HAP-1 (cell line): ENCODE data around the gene PDE1A.
A peak's percentile ranks its signal among the peaks of the same experiment; 100 is the strongest.

Source experiments
- DNase-seq, 2 experiments: peaks; one replicate each; pipeline ENCODE4 v3.0.0-alpha.2; 2016 to 2020; ENCODE audit warnings: low spot score in 2 of 2
- H3K27me3 ChIP-seq: fragments of 250-450 bp; sonication (Bioruptor Pico); 2 replicates; pipeline ENCODE4 v1.5.1; 2020; ENCODE audit warnings: low read depth, mild to moderate bottlenecking, moderate library complexity
- H3K36me3 ChIP-seq: fragments of 250-450 bp; sonication (Bioruptor Pico); replicated peaks from 2 replicates; pipeline ENCODE4 v1.5.1; 2020; ENCODE audit warnings: mild to moderate bottlenecking
- H3K4me1 ChIP-seq: fragments of 250-450 bp; sonication (Bioruptor Pico); 2 replicates; pipeline ENCODE4 v1.5.1; 2020; ENCODE audit warnings: mild to moderate bottlenecking
- H3K4me3 ChIP-seq: fragments of 250-450 bp; sonication (Bioruptor Pico); 2 replicates; pipeline ENCODE4 v1.5.1; 2020; ENCODE audit warnings: mild to moderate bottlenecking, moderate library complexity
- H3K9me3 ChIP-seq: fragments of 250-450 bp; sonication (Bioruptor Pico); 2 replicates; pipeline ENCODE4 v1.5.1; 2020; ENCODE audit warnings: mild to moderate bottlenecking, moderate library complexity
- in situ Hi-C: fragments of 300-500 bp; cut with MboI; formaldehyde crosslinking; loops from 3 replicates; pipeline ENCODE4 v1.14.3; 2020; ENCODE audit warnings: low sequenced_read_pairs, inconsistent platforms, mixed read lengths

The PDE1A gene

DNA sequence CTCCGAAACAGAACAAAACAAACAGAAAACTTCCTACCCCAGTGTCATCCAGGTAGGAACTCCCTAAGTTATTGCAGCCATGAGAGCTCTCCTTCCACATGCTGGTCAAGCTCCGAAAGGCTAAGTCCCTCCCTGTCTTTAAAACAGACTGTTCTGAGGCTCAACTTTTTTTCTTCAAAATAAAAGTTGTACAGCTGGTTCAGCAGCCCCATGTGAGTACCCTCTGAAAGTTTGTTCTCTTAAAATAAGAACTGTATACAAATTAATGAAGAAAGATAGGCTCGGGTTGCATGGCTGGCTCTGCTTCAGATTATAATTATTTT, at the start of gene PDE1A:
Gene PDE1A (minus strand): TSS at position 119 of the 323 bp plus-strand sequence.
- peaks cover 15% of the 10 kb centered on the region for H3K27me3 ChIP-seq
- no peak for DNase-seq
- H3K4me1 ChIP-seq: no peaks in the 10 kb centered on the region
- H3K4me3 ChIP-seq: no peak within 1 kb of the TSS
- no peaks in the 10 kb centered on the region for H3K36me3 ChIP-seq
- in situ Hi-C loops: no loop called here
- no peaks in the 10 kb centered on the region for H3K9me3 ChIP-seq

DNA sequence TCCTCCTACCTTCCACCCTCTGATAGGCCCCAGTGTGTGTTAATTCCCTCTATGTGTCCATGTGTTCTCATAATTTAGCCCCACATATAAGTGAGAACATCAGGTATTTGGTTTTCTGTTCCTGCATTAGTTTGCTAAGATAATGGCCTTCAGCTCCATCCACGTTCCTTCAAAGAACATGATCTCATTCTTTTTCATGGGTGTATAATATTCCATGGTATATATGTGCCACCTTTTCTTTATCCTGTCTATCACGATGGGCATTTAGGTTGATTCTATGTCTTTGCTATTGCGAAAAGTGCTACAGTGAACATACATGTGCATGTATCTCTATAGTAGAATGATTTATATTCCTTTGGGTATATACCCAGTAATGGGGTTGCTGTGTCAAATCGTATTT, 46.8 kb upstream of the PDE1A start:
- in situ Hi-C loops: no loop called here
- DNase-seq: no peak
- H3K4me3 ChIP-seq: no peak overlapping the region

GRCh38 chr2:182463760-182464159, 36.9 kb upstream of the PDE1A start:
- in situ Hi-C loops: no loop called here
- DNase-seq: no peak
- no peak overlapping the region for H3K4me3 ChIP-seq
- peaks cover 14% of the 10 kb centered on the region for H3K27me3 ChIP-seq
- H3K36me3 ChIP-seq: no peaks in the 10 kb centered on the region
- H3K9me3 ChIP-seq: no peaks in the 10 kb centered on the region
- no peaks in the 10 kb centered on the region for H3K4me1 ChIP-seq

More for the DNA sequence above, 46.8 kb upstream of the PDE1A start:
- H3K9me3 ChIP-seq: no peaks in the 10 kb centered on the region
- no peaks in the 10 kb centered on the region for H3K36me3 ChIP-seq
- H3K27me3 ChIP-seq: no peaks in the 10 kb centered on the region
- no peaks in the 10 kb centered on the region for H3K4me1 ChIP-seq

DNA sequence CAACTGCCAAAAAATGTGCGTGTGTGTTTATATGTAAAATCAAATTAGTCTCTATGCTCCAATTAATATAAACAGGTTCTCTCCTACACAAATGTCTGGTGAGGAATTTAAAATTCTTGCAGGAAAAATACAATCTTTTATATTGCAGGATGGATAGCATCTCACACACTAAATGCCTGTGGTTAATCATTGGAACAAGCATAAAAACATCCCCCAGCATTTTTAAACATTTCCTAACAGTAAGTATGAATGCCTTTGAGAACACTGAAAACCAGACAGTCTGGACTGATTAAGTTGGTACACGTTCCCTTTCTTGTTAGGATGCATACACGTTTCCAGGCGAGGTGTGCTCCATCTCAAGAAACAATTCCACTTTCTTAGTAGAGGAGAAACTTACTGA, 29.9 kb upstream of the PDE1A start:
- Histone ChIP-seq H3K36me3 (no peaks in the 10 kb centered on the region), H3K27me3 (peaks cover 12% of the 10 kb centered on the region; the same call in 1 of the 2 replicates), H3K4me3 (no peak overlapping the region), H3K9me3 (no peaks in the 10 kb centered on the region), H3K4me1 (no peaks in the 10 kb centered on the region)
- in situ Hi-C loops: no loop called here
- no peak for DNase-seq

DNA sequence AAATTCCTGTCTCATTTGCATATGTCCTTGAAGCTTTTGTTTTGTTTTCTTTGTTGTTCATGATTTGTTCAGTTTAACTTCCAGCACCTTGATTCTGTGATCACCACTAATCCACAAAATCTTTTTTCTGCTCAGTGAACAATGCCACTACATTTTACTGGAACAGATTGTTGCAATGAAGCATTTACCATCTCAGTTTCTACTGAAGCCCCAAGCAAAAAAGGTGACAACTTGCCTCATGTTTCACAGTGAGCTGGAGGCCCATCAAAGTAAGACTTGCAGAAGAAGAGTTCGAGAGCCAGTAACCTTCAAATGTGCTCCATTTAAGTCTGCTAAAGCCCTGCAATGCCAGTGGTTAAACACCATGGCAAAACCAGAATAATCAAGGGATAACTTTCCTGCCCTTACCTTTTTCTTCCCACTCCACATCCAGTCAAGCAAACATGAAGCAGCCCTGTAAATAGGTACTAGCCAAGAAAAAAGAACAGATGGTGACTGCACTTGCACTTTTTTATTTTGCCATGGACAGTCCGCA, 25.7 kb upstream of the PDE1A start:
- DNase-seq: peak in 1 of 2 experiments; percentile 7
- in situ Hi-C loops: no loop called here
- Histone ChIP-seq H3K27me3 (peaks cover 4% of the 10 kb centered on the region), H3K9me3 (no peaks in the 10 kb centered on the region), H3K4me3 (no peak overlapping the region), H3K36me3 (no peaks in the 10 kb centered on the region), H3K4me1 (no peaks in the 10 kb centered on the region)

DNA sequence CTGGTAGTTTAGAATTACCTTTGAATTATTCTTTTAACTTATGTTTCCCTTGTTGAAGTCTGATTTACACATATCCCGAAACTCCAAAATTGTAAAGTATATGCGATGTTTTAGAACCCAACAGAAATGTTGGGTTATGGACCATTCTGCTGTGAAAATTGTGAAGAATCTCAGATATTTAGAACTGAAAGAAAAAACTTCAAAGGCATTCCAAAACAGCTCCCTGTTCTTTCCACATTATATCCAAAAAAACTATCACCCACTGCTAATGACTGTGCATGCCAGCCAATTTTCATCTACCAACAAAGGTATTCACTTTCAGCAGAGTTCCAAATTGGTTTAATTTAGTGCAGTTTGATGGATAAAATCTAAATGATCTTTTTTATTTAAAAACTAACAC, 21.5 kb upstream of the PDE1A start:
- Histone ChIP-seq H3K4me3 (no peak overlapping the region), H3K36me3 (no peaks in the 10 kb centered on the region), H3K4me1 (no peaks in the 10 kb centered on the region), H3K9me3 (no peaks in the 10 kb centered on the region), H3K27me3 (peaks cover 13% of the 10 kb centered on the region)
- DNase-seq: no peak
- in situ Hi-C loops: no loop called here

DNA sequence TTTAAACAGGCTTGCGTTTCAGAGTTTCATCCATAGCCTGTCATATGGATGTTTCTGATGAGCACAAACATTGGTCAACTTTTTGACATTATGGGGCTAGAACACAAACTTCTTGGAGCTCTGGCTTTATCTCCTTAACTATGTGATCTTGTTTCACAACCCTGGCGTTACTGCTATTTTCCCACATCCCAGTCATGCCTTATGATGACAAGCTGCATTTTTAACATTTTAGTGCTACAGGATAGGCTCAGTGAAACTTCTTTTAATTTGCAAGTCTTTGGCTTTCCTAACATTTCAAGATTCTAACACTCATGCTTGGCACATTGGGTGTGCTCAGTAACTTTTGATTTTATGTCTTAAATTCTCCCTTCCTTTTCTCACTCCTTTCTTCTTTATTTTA, 21.0 kb upstream of the PDE1A start:
- H3K36me3 ChIP-seq: no peaks in the 10 kb centered on the region
- in situ Hi-C loops: no loop called here
- H3K4me3 ChIP-seq: no peak overlapping the region
- no peaks in the 10 kb centered on the region for H3K4me1 ChIP-seq
- H3K27me3 ChIP-seq: peaks cover 13% of the 10 kb centered on the region
- H3K9me3 ChIP-seq: no peaks in the 10 kb centered on the region
- DNase-seq: no peak

- Histone ChIP-seq H3K4me3 (no peak overlapping the region), H3K4me1 (no peaks in the 10 kb centered on the region), H3K9me3 (no peaks in the 10 kb centered on the region), H3K27me3 (peaks cover 13% of the 10 kb centered on the region), H3K36me3 (no peaks in the 10 kb centered on the region)
- DNase-seq: no peak
- in situ Hi-C loops: no loop called here
Observed at GRCh38 chr2:182447163-182447562, 20.3 kb upstream of the PDE1A start.

DNA sequence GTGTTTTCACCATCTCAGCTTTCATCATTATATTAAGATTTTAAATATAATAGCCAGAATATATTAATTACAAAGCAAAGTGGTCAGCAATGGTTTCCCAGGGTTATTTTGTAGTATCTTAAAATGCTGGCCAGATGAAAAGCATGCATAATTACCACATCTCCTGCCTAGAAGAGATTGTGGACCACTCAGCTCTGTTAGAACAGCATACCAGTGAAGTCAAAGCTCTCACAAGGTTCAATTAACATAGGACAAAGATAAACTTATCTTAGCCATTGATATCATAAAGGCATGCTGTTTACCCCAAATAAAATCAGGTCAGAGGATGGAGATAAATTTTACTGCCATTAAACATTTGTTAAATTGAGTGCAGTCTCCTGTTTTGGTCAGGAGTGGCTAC, 19.3 kb upstream of the PDE1A start:
- Histone ChIP-seq H3K36me3 (no peaks in the 10 kb centered on the region), H3K9me3 (no peaks in the 10 kb centered on the region), H3K4me3 (no peak overlapping the region), H3K27me3 (peaks cover 13% of the 10 kb centered on the region), H3K4me1 (no peaks in the 10 kb centered on the region)
- in situ Hi-C loops: no loop called here
- DNase-seq: no peak

DNA sequence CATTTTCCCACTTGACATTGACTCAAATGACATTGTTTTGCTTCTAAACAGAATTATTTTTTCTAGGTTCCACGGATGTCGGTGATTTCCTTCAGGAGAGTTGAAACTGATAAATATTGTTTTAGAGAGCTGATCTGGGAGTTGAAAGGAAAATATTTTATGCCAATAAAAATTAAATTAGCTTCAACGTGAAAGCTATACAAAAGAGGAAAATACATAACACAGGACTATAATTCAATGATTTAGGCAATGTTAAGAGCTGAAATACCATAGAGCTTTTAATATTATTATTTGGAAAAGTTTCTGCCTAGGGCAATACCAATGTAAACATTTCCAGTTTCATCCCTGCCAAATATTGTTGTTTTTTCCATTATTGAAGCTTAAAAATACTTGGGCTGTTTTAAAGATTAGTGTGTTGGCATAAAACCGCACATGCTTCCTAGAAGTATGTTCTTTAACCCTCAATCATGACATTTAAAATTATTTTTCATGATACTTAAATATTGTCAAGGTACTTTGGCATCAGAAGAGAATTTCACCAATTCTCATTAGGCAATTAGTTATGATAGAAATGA, 18.6 kb upstream of the PDE1A start:
- Histone ChIP-seq H3K4me1 (no peaks in the 10 kb centered on the region), H3K36me3 (no peaks in the 10 kb centered on the region), H3K27me3 (peaks cover 13% of the 10 kb centered on the region), H3K9me3 (no peaks in the 10 kb centered on the region), H3K4me3 (no peak overlapping the region)
- in situ Hi-C loops: no loop called here
- no peak for DNase-seq

GRCh38 chr2:182444806-182445205, 18.0 kb upstream of the PDE1A start:
- in situ Hi-C loops: no loop called here

GRCh38 chr2:182444170-182444569, 17.3 kb upstream of the PDE1A start:
- Histone ChIP-seq H3K27me3 (peaks cover 9% of the 10 kb centered on the region), H3K9me3 (no peaks in the 10 kb centered on the region), H3K4me3 (no peak overlapping the region), H3K36me3 (no peaks in the 10 kb centered on the region), H3K4me1 (no peaks in the 10 kb centered on the region)
- in situ Hi-C loops: no loop called here
- DNase-seq: no peak

More at GRCh38 chr2:182444806-182445205, 18.0 kb upstream of the PDE1A start:
- Histone ChIP-seq H3K4me1 (no peaks in the 10 kb centered on the region), H3K4me3 (no peak overlapping the region), H3K9me3 (no peaks in the 10 kb centered on the region), H3K36me3 (no peaks in the 10 kb centered on the region), H3K27me3 (peaks cover 13% of the 10 kb centered on the region)
- no peak for DNase-seq

DNA sequence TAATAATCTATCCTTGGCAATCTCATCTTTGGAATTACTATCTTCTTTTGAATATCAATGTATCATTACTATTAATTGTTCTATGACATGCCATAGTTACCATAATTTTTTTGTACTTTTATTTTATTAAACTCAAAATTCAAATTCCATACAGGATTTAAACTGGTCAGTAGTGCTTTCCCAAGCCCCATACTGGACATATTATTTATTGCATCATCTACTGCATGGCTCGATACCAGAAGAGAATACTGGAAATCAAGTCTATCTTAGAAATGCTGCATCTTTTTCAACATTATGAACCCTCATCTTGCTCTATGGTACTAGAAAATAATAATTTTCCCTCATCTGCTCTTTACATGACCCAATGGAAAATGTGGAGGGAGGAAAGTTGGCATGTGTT, 9.4 kb upstream of the PDE1A start:
- Histone ChIP-seq H3K27me3 (no peaks in the 10 kb centered on the region; the same call in 1 of the 2 replicates), H3K36me3 (no peaks in the 10 kb centered on the region), H3K9me3 (no peaks in the 10 kb centered on the region), H3K4me3 (no peak overlapping the region), H3K4me1 (no peaks in the 10 kb centered on the region)
- in situ Hi-C loops: no loop called here
- no peak for DNase-seq

DNA sequence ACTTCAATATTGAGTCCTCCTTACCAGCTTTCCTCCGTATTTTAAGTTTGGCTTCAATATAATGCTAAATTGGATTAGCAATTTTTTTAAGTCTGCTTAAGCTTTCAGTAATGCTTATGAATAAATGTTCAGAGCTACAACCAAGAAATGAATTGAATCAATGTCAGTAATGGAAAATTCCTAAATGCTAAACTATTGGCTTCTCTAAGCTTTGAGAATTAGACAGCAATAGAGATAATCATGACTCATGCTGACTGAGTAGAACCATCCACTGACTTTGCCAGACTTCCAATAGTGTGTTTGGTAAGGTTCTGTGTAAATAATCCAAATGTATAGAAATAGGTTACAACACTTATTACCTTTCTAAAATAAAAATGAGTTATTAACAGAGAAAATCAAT, 8.9 kb upstream of the PDE1A start:
- in situ Hi-C loops: no loop called here
- Histone ChIP-seq H3K4me3 (no peak overlapping the region), H3K9me3 (no peaks in the 10 kb centered on the region), H3K36me3 (no peaks in the 10 kb centered on the region), H3K27me3 (no peaks in the 10 kb centered on the region; the same call in 1 of the 2 replicates), H3K4me1 (no peaks in the 10 kb centered on the region)
- no peak for DNase-seq

DNA sequence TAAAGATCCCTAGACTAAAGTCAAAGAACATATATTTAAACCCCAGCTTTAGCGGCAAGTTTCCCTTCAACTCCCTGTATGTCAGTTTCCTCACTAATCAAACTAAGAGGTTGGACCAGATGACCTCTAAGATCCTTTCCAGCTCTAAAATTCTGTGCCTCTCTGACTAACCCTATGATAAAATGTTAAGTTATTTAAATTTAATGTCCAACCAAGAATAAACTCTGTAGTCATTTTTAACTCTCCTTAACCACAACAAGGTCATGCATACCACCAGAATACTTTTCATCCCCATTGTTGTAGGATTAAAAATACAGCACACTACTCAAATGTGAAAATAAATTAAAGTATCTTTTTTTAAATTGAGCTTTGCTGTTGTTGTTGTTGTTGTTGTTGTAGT, 5.2 kb upstream of the PDE1A start:
- in situ Hi-C loops: no loop called here
- Histone ChIP-seq H3K36me3 (no peaks in the 10 kb centered on the region), H3K4me1 (no peaks in the 10 kb centered on the region), H3K4me3 (no peak overlapping the region), H3K9me3 (no peaks in the 10 kb centered on the region), H3K27me3 (peaks cover 8% of the 10 kb centered on the region)
- DNase-seq: no peak
